NCI-H345 (cell line): Measurements from ENCODE around the gene TJAP1.
"Not testable (repeated sequence)": the region's sequence is repeated elsewhere in the genome, so short reads cannot be mapped to it uniquely, and the experiment has no call there.

Experiments
- DNase-seq: peaks from one replicate; lab custom pipeline; 2025; lab: John Stamatoyannopoulos, UW

Gene TJAP1

DNA sequence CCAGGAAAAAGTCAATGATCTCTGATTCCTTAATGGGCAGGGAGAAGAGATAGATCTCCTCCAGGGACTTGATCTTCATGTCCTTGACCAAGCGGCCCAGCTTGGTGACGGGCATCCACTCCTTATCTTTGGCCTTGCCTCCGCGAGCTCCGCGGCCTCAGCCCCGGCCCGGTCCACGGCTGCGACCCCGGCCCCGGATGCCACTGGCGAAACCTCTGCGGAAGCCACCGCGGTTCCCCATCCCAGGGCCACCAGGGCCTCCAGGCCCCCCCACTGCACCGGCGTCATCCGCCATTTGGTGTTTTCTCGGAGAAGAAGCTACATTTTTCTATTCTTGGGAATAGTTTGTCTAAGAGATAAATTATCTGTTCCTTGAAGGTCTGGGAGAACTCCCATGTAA, 62.0 kb downstream of the TJAP1 start:
- not testable (repeated sequence) for DNase-seq

DNA sequence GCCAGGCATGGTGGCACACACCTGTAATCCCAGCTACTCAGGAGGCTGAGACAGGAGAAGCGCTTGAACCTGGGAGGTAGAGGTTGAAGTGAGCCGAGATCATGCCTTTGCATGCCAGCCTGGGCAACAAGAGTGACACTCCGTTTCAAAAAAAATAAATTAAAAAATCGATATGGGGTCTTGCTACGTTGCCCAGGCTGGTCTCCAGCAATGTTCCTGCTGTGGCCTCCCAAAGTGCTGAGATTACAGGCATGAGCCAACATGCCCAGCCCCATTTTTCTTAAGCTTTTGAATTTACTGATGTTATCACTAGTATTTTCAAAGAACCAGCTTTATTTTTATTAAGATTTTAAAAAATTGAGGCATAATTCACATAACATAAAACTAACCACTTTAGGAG, 63.1 kb downstream of the TJAP1 start:
- no peak for DNase-seq

DNA sequence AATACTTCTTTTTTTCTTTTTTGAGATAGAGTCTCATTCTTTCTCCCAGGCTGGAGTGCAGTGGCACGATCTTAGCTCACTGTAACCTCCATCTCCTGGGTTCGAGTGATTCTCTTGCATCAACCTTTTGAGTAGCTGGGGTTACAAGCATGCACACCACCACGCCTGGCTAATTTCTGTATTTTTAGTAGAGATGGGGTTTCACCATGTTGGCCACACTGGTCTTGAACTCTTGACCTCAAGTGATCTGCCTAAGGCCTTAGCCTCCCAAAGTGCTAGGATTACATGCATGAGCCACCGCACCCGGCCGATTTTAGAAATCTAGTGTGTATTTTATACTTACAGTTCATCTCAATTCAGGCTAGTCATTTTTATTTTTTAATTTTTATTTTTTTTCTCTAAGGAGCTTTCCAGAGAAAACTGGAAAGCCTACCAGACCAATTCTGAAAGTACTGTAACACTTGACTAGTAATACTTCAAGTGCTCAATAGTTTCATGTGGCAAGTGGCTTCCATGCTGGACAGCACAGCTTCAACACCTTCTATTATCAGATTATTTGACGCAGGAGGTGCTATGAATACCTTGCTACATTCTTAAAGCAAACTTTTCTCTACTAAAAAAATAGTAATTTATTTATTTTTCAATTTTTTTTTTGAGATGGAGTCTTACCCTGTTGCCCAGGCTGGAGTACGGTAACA, 64.6 kb downstream of the TJAP1 start:
- DNase-seq, result no peak

DNA sequence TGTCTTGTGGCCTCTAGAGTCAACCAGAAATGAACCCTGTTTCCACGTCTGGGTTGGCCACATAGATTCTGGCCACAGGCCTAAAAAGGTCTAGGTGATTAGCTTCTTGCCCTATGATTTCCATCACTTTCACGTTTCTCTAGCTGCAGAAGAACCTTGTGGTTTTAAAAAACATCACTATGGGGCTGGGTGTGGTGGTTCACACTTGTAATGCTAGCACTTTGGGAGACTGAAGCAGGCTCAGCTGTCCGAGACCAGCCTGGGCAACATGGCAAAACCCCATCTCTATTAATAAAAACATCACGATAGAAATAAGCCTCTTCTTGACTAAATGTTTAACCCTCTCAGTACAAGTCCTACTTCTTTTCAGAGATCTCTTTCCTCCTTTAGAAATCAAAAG, 67.1 kb downstream of the TJAP1 start:
- DNase-seq, result no peak

DNA sequence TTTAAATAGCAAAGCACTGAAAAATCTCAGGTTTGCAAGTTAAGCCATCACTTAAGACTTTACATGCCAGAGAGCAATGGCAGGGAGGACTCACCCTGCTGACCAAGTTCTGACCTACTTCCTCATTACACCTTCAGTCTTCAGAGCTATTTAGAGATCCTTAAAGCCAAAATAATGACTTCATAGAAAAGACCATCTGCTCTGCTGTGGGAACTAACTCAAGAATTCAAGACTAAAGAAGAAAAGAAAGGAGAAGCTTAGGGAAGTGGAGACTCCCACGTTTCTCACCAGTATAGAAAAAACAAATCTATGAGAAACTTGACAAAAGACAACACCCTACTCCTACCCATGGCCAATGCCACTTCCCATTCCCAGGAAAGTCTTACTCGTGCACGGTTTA, 69.9 kb downstream of the TJAP1 start:
- DNase-seq, result no peak
